Right atrium auricular region (tissue), 2 donors: ENCODE results near the gene PLCH1. TPM values are rescaled to one million over a fixed set of nuclear protein-coding genes. Genes with fewer than 3 reads are reported as not detected.
A peak's percentile ranks its signal among the peaks of the same experiment; 100 is the strongest.

Experiments used
- DNase-seq: peaks from one replicate; pipeline ENCODE4 v3.0.0-alpha.2; 2019; ENCODE audit warnings: low spot score
- H3K27ac ChIP-seq, 2 donors: fragments of 200-600 bp; sonication (generic); 1 replicate in 1 of 2; 2 replicates in 1 of 2; pipeline ENCODE4 v1.5.1; 2016 to 2019
- H3K27me3 ChIP-seq, 2 donors: fragments of 200-600 bp; sonication (generic); one replicate each; pipeline versions ENCODE4 v1.5.1 to v1.6.0; 2017 to 2019
- H3K36me3 ChIP-seq: fragments of 200-600 bp; sonication (generic); one replicate; pipeline ENCODE4 v1.5.1; 2016
- H3K4me1 ChIP-seq, 2 donors: fragments of 200-600 bp; sonication (generic); one replicate each; pipeline versions ENCODE4 v1.5.1 to v1.6.0; 2017 to 2019
- H3K4me3 ChIP-seq, 2 donors: fragments of 200-600 bp; sonication (generic); 1 replicate in 1 of 2; 2 replicates in 1 of 2; pipeline ENCODE4 v1.5.1; 2017 to 2019; ENCODE audit warnings: mild to moderate bottlenecking in 1 of 2, moderate library complexity in 1 of 2
- H3K9me3 ChIP-seq, 2 donors: fragments of 200-600 bp; sonication (generic); one replicate each; pipeline ENCODE4 v1.5.1; 2019
- total RNA-seq, 2 donors: library from RNA; depleted of rRNA; stranded (reverse); fragments of >200 nt; gene quantifications; one replicate each; pipeline ENCODE4 v1.1.0, GENCODE V29; 2016
- TF ChIP-seq, protein P1 (sequence below), 2 donors: fragments of 200-600 bp; sonication (generic); IDR thresholded peaks; one replicate each; pipeline ENCODE4 v1.5.1; 2019; ENCODE audit warnings: antibody characterized with exemption in 2 of 2

PLCH1 gene
- total RNA-seq, 2 donors from 2014 or later, result 1.4 to 1.5 TPM

GRCh38 chr3:155766206-155766605 is 21.3 kb upstream of the PLCH1 start:
- TF ChIP-seq, protein P1, sequence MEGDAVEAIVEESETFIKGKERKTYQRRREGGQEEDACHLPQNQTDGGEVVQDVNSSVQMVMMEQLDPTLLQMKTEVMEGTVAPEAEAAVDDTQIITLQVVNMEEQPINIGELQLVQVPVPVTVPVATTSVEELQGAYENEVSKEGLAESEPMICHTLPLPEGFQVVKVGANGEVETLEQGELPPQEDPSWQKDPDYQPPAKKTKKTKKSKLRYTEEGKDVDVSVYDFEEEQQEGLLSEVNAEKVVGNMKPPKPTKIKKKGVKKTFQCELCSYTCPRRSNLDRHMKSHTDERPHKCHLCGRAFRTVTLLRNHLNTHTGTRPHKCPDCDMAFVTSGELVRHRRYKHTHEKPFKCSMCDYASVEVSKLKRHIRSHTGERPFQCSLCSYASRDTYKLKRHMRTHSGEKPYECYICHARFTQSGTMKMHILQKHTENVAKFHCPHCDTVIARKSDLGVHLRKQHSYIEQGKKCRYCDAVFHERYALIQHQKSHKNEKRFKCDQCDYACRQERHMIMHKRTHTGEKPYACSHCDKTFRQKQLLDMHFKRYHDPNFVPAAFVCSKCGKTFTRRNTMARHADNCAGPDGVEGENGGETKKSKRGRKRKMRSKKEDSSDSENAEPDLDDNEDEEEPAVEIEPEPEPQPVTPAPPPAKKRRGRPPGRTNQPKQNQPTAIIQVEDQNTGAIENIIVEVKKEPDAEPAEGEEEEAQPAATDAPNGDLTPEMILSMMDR (IDR thresholded peaks at IDR 0.05), result no peak
- Histone ChIP-seq H3K4me3 (no peak overlapping the region), H3K27ac (no peak overlapping the region), H3K36me3 (peaks cover 20% of the 10 kb centered on the region), H3K27me3 (no peaks in the 10 kb centered on the region), H3K9me3 (peaks cover 0 to 5% of the 10 kb centered on the region in 2 donors), H3K4me1 (no peaks in the 10 kb centered on the region)
- DNase-seq, result no peak

DNA sequence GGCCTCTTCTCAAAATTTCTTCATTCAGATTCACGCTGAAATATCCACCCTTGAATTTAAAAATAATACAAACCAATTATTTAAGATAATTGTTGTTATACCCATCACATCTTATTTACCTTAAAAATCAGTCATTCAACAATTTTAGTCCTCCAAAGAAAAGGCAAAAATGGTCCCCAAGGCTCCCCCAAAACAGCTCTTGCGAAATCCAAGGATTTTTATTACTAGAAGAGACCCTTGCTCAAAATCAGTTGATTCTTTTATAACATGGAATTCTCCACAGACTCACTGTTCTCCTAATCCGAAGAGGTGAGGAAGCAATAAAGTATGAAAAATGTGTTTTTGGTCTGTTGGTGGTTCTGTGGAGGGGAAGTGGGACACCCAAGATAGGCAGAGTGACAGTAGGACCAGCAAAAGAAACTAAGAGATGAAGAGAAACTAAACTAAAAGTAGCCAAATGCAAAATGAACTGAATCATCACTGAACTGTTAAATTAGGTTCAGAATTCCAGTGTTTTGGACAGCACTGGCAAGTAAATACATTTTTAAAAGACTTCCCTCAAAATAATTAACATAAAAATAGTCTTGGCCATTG is 19.1 kb upstream of the PLCH1 start:
- H3K9me3 ChIP-seq, result no peaks in the 10 kb centered on the region
- H3K4me3 ChIP-seq, result no peak overlapping the region
- DNase-seq, result no peak
- peaks cover 0 to 5% of the 10 kb centered on the region in 2 donors for H3K4me1 ChIP-seq
- H3K27me3 ChIP-seq, result no peaks in the 10 kb centered on the region
- TF ChIP-seq, protein P1 (IDR thresholded peaks at IDR 0.05), result no peak
- peaks cover 15% of the 10 kb centered on the region for H3K36me3 ChIP-seq
- H3K27ac ChIP-seq, result no peak overlapping the region

DNA sequence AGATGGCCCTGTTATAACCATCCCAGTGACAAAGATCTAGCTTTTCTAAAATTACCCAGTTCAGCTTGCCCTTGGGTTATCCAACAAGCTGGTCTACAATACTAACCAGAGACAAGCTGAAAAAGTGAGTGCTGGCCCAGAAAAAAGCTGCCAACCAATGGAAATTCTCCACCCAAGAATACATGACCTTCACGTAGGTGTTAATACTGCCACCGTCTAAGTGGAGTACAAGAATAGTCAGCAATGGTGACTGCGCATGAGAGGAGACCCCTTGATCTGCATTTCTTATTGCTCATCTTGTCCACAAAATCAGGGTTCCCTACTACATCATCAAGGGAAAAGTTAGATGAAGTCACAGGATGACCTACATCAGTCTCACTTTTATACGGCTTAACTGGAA is 15.8 kb upstream of the PLCH1 start:
- H3K27ac ChIP-seq, result peak overlapping the region; percentile 39 to 71

GRCh38 chr3:155757577-155757976 is 12.7 kb upstream of the PLCH1 start:
- no peaks in the 10 kb centered on the region for H3K27me3 ChIP-seq

More for the DNA sequence above, 15.8 kb upstream of the PLCH1 start:
- Histone ChIP-seq H3K4me1 (peaks cover 0 to 5% of the 10 kb centered on the region in 2 donors), H3K4me3 (no peak overlapping the region), H3K27me3 (no peaks in the 10 kb centered on the region), H3K36me3 (peaks cover 3% of the 10 kb centered on the region), H3K9me3 (no peaks in the 10 kb centered on the region)
- TF ChIP-seq, protein P1 (IDR thresholded peaks at IDR 0.05), result no peak
- no peak for DNase-seq

GRCh38 chr3:155753038-155753639 is 8.3 kb upstream of the PLCH1 start:
- Histone ChIP-seq H3K4me3 (no peak overlapping the region), H3K4me1 (no peaks in the 10 kb centered on the region), H3K27ac (no peak overlapping the region), H3K27me3 (no peaks in the 10 kb centered on the region), H3K9me3 (no peaks in the 10 kb centered on the region), H3K36me3 (no peaks in the 10 kb centered on the region)
- no peak for DNase-seq
- TF ChIP-seq, protein P1 (IDR thresholded peaks at IDR 0.05), result peak in 1 of 2 donors; percentile 51

More at GRCh38 chr3:155757577-155757976, 12.7 kb upstream of the PLCH1 start:
- TF ChIP-seq, protein P1 (IDR thresholded peaks at IDR 0.05), result no peak
- H3K9me3 ChIP-seq, result no peaks in the 10 kb centered on the region
- no peak overlapping the region for H3K4me3 ChIP-seq
- no peak overlapping the region for H3K27ac ChIP-seq
- H3K36me3 ChIP-seq, result no peaks in the 10 kb centered on the region
- peaks cover 0 to 5% of the 10 kb centered on the region in 2 donors for H3K4me1 ChIP-seq
- DNase-seq, result no peak
